HUDEP-2 (cell line): ENCODE measurements around the gene TXNRD2.
A peak's percentile ranks its signal among the peaks of the same experiment; 100 is the strongest.

Experiments used
- DNase-seq, 76 experiments: peaks; one replicate each; lab custom pipeline; 2025; ENCODE audit not compliant: unreplicated experiment in 76 of 76; lab: John Stamatoyannopoulos, UW

Gene TXNRD2

GRCh38 chr22:19870153-19871022, 71.2 kb downstream of the TXNRD2 start:
- DNase-seq = no peak

DNA sequence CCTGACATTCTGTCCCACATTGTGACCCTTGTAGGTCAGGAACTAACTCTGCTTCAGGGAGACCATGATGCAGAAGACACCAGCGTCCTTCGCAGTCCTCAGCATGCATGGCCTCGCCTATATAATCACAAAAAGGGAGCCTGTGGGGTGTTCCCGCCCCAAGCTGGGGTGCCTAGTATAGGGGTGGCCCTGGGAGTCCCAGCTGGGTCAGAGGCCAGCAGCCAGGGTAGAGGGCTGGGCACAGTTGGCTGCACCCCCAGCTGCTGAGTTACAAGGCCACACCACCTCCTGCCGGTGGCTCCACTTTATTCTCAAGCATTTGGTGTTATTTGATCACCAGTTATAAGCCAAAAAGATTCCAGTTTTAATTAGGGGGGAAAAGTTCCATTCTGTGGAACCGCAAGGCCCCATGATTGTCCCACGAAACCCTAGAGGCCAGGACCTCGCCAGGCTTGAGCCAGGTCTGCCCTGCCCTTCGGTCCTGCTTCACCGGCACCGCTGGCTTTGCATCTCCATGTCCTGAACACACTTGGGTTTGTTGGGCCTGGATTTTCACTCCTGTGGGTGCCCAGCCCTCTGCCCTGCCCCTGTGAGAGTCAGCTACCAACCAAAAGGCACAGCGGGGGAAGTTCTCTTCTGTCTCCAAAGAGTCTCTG, 72.0 kb downstream of the TXNRD2 start:
- DNase-seq = no peak

GRCh38 chr22:19868773-19869471, 72.7 kb downstream of the TXNRD2 start:
- no peak for DNase-seq

DNA sequence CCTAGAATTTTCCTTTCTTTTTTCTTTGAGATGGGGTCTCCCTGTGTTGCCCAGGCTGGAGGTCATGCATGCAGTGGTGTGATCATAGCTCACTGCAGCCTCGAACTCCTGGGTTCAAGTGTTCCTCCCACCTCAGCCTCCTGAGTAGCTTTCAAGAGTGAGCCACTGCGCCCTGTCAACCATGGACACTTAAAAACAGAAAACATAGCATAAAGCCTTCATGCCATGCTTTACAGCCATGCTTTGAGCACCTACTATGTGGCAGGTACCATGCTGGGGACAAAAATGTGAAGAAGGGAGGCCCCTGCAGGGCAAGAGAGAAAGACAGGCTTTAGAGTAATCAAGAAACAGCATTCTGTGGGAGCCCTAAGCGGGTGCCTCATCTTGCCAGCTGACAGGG, 73.3 kb downstream of the TXNRD2 start:
- no peak for DNase-seq

DNA sequence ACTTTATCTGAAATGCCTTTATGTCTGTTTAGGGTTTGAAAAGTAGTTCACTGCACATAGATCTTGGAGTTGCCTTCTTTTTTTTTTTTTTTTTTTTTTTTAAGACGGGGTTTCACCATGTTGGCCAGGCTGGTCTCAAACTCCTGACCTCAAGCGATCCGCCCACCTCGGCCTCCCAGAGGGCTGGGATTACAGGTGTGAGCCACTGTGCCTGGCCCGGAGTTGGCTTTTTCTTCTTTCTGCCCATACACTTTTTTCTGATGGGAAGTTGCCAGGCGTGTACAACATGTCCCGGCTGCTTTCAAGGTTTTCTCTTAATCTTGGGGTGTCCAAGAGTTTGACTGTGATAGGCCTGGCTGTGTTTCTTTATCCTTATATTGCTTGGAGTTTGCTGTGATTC, 74.0 kb downstream of the TXNRD2 start:
- DNase-seq = no peak

- DNase-seq = no peak
These were observed 75.0 kb downstream of the TXNRD2 start for GRCh38 chr22:19866665-19867009.

GRCh38 chr22:19865141-19865829, 76.3 kb downstream of the TXNRD2 start:
- DNase-seq = no peak

DNA sequence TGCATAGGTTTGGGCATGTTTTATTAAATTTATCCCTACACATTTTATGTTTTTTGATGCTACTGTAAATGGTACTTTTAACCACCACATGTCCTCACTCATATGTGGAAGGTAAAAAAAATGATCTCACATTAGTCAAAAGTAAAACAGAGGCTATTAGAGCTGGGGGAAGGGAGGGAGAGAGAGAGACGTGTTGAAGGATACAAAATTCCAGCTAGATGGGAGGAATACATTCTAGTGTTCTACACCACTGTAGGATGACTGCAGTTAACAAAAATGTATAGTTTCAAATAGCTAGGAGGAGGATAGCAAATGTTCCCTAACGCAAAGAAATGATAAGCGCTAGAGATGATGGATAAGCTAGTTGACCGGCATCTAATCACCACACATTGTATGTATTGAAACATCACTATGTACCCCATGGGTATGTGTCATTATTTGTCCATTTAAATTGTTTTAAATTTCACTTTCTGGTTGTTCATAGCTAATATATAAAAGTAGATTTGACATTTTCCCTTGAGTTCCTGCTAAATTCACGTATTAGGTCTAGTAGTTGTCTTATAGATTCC, 77.0 kb downstream of the TXNRD2 start:
- no peak for DNase-seq

- DNase-seq = no peak
These were observed 78.0 kb downstream of the TXNRD2 start for GRCh38 chr22:19863571-19863970.

GRCh38 chr22:19862619-19863246, 78.9 kb downstream of the TXNRD2 start:
- DNase-seq = no peak

- DNase-seq = no peak
These were observed 81.6 kb downstream of the TXNRD2 start for GRCh38 chr22:19859861-19860510.

DNA sequence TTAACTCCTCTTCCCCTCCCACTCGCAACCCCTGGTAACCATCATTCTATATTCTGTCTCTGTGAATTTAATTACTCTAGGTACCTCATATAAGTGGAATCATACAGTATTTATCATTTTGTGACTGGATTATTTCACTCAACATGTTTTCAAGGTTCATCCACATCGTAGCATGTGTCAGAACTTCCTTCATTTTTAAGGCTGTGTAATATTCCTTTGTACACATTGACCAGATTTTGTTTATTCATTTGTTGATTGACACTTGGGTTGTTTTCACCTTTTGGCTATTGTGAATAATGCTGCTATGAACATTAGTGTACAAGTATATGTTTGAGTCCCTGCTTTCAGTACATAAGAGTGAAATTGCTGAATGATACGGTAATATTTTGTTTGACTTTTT, 84.2 kb downstream of the TXNRD2 start:
- no peak for DNase-seq

DNA sequence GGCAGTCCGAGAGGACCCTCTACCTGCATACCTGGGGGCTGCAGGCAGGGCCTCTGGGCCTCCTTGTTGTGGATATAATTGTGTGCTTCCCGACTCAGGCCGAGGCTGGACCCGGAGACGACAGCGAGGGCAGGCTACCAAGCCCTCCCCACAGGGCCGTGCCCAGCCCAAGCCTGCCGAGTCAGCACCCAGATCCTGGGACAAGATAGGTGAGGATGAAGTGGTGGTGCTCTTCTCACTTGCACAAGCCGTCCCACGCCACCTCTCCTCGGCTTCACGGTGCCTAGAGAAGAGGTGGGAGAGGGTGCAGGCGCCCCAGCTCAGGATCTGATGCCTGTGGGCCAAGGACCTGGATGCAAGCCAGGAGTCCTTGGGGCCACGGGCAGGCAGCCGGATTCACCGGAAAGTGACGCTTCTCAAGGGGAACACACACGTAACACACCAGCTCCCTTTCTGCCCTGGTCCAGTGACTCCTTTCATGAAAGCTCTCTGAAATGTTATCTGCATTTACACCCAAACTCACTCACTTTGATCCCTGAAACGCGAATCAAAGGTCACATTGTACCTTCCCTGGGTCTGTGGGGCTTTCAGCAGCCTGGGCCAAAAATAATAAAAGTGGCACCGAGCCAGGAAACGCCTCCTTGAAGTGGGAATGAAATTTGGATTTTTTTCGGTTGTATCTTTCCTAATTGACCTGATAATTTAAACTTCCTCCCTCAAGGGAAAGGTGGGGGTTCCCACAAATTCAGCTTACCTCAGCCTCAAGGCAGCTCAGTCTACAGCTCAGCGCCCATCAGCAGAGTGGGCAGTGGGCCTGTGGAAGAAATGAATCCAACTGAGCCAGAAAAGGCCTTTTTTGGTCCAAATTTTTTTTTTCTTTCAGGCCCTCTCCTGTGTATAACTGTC, 85.9 kb downstream of the TXNRD2 start:
- peak in 72 of 76 experiments; percentile 14 to 95 (median 68) for DNase-seq

GRCh38 chr22:19854778-19855503, 86.7 kb downstream of the TXNRD2 start, which contains the start of the genes GNB1L and RTL10:
Gene GNB1L, minus strand, starts transcription at chr22:19854874. Its CDS starts 33,519 bp downstream, at chr22:19821355.
Gene RTL10, minus strand, starts transcription at chr22:19854874. Its CDS starts 2,613 bp downstream, at chr22:19852261.
- peak in 75 of 76 experiments; percentile 29 to 97 (median 92) for DNase-seq

GRCh38 chr22:19853879-19854777, 87.5 kb downstream of the TXNRD2 start:
- DNase-seq = peak in 3 of 76 experiments; percentile 44 to 86 (median 79)

DNA sequence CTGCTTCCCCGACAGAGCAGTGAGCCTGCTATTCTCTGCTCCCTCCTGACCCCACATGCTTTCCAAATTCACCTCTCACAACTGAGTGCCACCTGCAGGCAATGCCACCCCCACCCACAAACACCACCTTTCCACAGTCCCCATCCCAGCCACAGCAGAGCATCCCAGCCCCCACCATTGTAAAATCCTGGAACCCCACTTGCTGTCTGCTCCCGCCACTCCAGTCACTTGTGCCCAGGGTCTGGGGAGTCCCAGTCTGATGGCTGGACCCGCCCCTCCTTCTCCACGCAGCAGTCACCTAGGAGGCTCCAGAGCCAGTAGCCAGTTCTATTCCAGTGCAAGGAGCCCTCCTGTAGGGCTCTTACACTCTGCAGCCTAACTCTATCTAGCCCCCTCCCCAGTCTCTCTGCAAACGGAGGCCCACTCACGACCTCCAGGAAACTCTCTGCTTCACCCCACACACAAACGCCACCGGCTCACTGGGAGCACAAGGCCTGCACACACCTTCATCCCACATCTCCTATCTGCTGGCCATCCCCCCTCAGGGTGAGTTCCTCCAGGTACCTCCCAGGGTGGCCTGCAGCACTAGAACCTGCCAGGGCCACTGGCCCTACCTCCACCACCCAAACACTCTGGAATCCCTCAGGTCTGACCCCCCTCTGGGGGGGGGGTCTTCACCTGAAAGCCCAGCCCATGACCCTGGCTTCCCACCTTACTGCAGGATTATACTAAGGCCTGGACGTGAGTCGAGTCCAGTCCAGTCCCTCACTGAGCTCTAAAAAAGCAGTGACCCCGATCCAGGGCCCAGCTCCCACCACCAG, 88.3 kb downstream of the TXNRD2 start:
- DNase-seq = no peak
